ENCODE measurements around the gene TFIP11.

Gene TFIP11

GRCh38 chr22:26442086-26442756 is 70.1 kb downstream of the TFIP11 start:
- H3K9ac ChIP-seq (ENCODE audit: low read depth in 1 of 2, low read length in 2 of 2), result no peak overlapping the region
- no peak overlapping the region for H3K4me3 ChIP-seq (ENCODE audit: low read depth in 1 of 2, low read length in 2 of 2)
- no peaks in the 10 kb centered on the region for H3K27me3 ChIP-seq (ENCODE audit: control insufficient read depth in 1 of 2, insufficient read depth in 2 of 2, low read length in 2 of 2)

More at GRCh38 chr22:26442086-26442756, 70.1 kb downstream of the TFIP11 start:
- Histone ChIP-seq H3K4me1 (ENCODE audit: control insufficient read depth in 1 of 2, insufficient read depth in 2 of 2, low read length in 2 of 2) (peaks cover 13% of the 10 kb centered on the region in 2 donors), H3K36me3 (ENCODE audit: control insufficient read depth in 1 of 2, insufficient read depth in 2 of 2, low read length in 2 of 2) (no peaks in the 10 kb centered on the region), H3K9me3 (ENCODE audit: control insufficient read depth in 1 of 2, low read length in 2 of 2) (no peaks in the 10 kb centered on the region), H3K27ac (ENCODE audit: low read depth, low read length) (no peak overlapping the region)

Data from duodenal mucosa (tissue), 2 donors.